Type B pancreatic cell (in vitro differentiated cells): ENCODE measurements around the gene WDR1. TPM values are rescaled to one million over a fixed set of nuclear protein-coding genes. Genes with fewer than 3 reads are reported as not detected.

Experiments used
- DNase-seq: peaks from one replicate; pipeline ENCODE4 v3.0.0; 2021; ENCODE audit warnings: mixed read lengths; ENCODE audit not compliant: unreplicated experiment; ENCODE audit errors: extremely low spot score
- H3K27ac Mint-ChIP-seq: 2 replicates; pipeline ENCODE4 v1.8.0; 2021; ENCODE audit warnings: mild to moderate bottlenecking, mixed read lengths
- H3K27me3 Mint-ChIP-seq: 2 replicates; pipeline ENCODE4 v1.8.0; 2021; ENCODE audit warnings: mixed read lengths
- H3K36me3 Mint-ChIP-seq: 2 replicates; pipeline ENCODE4 v1.8.0; 2021; ENCODE audit warnings: mixed read lengths
- H3K4me1 Mint-ChIP-seq: one replicate; pipeline ENCODE4 v1.8.0; 2021; ENCODE audit warnings: mixed read lengths; ENCODE audit not compliant: unreplicated experiment
- H3K4me3 Mint-ChIP-seq: 2 replicates; pipeline ENCODE4 v1.8.0; 2021; ENCODE audit warnings: mild to moderate bottlenecking, mixed read lengths
- H3K9me3 Mint-ChIP-seq: 2 replicates; pipeline ENCODE4 v1.8.0; 2021; ENCODE audit warnings: mixed read lengths
- total RNA-seq: library from RNA; stranded (reverse); gene quantifications from 2 replicates; pipeline ENCODE4 v1.2.1, GENCODE V29; 2021; ENCODE audit warnings: low replicate concordance
- TF ChIP-seq, protein P1 (sequence below): fragments of 200-600 bp; sonication (generic); conservative IDR thresholded peaks from 2 replicates; pipeline ENCODE4 v1.5.0; 2021; ENCODE audit warnings: antibody characterized with exemption, mild to moderate bottlenecking

The WDR1 gene
- total RNA-seq, 1 donor from 2014 or later: 227 TPM

GRCh38 chr4:10075158-10075863, 41.3 kb downstream of the WDR1 start:
- Mint-ChIP-seq H3K4me1 (no peaks in the 10 kb centered on the region), H3K4me3 (no peak overlapping the region), H3K9me3 (no peaks in the 10 kb centered on the region), H3K36me3 (peaks cover 27% of the 10 kb centered on the region), H3K27me3 (no peaks in the 10 kb centered on the region), H3K27ac (no peak overlapping the region)
- no peak for DNase-seq
- TF ChIP-seq, protein P1, sequence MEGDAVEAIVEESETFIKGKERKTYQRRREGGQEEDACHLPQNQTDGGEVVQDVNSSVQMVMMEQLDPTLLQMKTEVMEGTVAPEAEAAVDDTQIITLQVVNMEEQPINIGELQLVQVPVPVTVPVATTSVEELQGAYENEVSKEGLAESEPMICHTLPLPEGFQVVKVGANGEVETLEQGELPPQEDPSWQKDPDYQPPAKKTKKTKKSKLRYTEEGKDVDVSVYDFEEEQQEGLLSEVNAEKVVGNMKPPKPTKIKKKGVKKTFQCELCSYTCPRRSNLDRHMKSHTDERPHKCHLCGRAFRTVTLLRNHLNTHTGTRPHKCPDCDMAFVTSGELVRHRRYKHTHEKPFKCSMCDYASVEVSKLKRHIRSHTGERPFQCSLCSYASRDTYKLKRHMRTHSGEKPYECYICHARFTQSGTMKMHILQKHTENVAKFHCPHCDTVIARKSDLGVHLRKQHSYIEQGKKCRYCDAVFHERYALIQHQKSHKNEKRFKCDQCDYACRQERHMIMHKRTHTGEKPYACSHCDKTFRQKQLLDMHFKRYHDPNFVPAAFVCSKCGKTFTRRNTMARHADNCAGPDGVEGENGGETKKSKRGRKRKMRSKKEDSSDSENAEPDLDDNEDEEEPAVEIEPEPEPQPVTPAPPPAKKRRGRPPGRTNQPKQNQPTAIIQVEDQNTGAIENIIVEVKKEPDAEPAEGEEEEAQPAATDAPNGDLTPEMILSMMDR: no peak

DNA sequence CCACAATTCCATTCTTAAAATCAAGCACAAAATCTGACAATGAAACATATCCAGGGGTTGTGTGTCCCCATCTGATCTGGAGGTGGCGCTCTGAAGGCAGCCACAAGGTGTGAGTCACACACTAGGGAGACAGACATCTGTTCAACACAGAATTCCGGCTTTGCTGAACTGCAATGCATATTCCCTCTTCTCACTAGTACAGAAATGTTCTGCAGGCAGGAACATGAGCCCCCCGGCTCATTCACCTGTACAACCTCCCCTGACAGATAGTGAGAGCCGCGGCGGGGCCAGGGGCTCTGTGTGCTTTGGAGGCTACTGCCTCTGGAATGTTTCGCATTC, 41.9 kb downstream of the WDR1 start:
- H3K36me3 Mint-ChIP-seq: peaks cover 27% of the 10 kb centered on the region
- no peaks in the 10 kb centered on the region for H3K9me3 Mint-ChIP-seq
- no peaks in the 10 kb centered on the region for H3K27me3 Mint-ChIP-seq
- H3K4me3 Mint-ChIP-seq: no peak overlapping the region
- TF ChIP-seq, protein P1: peak; percentile 20
- H3K4me1 Mint-ChIP-seq: no peaks in the 10 kb centered on the region
- H3K27ac Mint-ChIP-seq: no peak overlapping the region
- no peak for DNase-seq

DNA sequence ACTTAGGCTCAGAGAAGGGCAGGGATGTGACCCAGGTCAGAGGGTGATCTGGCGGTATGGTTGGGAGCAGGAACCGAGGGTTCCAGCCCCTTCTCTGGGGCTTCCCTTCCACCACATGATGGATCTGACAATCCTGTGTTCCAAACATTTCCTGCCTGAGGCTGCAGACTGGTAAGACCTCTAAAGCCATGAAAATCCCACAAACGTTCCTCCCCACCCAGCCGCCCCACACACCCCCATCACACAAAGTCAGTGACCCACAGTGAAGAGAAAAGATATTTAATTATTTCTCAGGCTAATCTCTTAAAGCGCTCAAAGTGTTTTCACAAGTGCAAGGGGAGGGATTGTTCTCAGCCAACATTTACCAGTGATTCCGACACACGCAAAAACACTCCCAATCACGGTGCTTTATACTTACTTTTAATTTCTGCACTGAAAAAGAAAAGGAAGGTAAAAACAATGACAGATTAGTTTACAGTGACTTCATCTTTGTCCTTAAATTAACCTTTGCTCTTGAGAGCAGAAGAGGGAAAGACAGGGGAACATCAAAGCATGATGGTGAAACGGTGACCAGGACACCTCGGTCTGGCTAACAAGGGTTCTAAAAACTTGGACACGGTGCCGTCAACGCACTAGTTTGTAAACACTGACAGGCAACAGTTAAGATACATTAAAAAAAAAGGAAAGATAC, 42.4 kb downstream of the WDR1 start:
- Mint-ChIP-seq H3K27me3 (no peaks in the 10 kb centered on the region), H3K4me3 (no peak overlapping the region), H3K36me3 (peaks cover 27% of the 10 kb centered on the region), H3K9me3 (no peaks in the 10 kb centered on the region), H3K27ac (no peak overlapping the region), H3K4me1 (no peaks in the 10 kb centered on the region)
- TF ChIP-seq, protein P1: no peak
- no peak for DNase-seq

DNA sequence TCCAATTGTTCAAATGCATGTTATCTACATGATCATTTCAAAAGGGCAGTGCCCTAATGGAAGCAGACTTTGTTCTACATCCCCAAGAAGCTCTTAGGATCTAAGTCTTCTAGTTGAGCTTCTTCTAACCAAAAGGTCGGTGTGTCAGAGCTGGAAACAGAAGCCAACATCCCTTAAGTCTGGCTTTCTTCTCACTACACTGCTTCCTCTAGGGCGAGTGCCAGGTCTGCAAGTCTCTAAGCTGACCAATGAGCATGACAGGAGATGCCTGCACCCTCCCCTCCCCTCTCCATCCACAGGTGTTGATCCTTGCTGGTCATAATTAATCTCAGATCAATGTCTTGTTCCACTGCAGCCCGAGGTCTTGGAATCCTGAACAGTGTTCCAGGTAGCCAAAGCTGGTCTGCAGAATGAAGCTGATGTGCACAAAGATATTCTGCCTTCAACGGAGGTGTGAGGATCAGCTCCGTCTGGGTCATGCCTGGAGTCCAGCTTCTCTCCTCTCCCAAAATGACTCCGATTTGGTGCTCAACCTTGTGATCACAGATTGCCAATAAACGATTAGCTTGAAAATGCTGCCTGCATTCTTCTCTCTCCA, 44.1 kb downstream of the WDR1 start:
- TF ChIP-seq, protein P1: no peak
- Mint-ChIP-seq H3K27me3 (no peaks in the 10 kb centered on the region), H3K4me1 (no peaks in the 10 kb centered on the region), H3K27ac (no peak overlapping the region), H3K9me3 (no peaks in the 10 kb centered on the region), H3K4me3 (no peak overlapping the region), H3K36me3 (peaks cover 27% of the 10 kb centered on the region)
- no peak for DNase-seq

GRCh38 chr4:10069075-10069642, 47.4 kb downstream of the WDR1 start:
- Mint-ChIP-seq H3K4me1 (peaks cover 11% of the 10 kb centered on the region), H3K9me3 (no peaks in the 10 kb centered on the region), H3K36me3 (peaks cover 18% of the 10 kb centered on the region), H3K4me3 (no peak overlapping the region), H3K27ac (no peak overlapping the region), H3K27me3 (no peaks in the 10 kb centered on the region)
- TF ChIP-seq, protein P1: no peak
- no peak for DNase-seq
